ENCODE results near the gene PPM1A. TPM values are rescaled to one million over a fixed set of nuclear protein-coding genes. Genes with fewer than 3 reads are reported as not detected.

The PPM1A gene
- total and polyA plus RNA-seq, 9 of the 15 experiments (the other 6 are each of a cell fraction or from before 2014, with no cell fraction given): 5.5 to 23.9 (median 15.2) TPM

- Histone ChIP-seq H3K79me2 (ENCODE audit: control insufficient read depth, insufficient read depth, low read length) (no peaks in the 10 kb centered on the region), H3K4me3 (no peak overlapping the region), H2AFZ (ENCODE audit: low read depth, low read length) (0 out of 2 replicates have a peak overlapping the region, but pooled peaks have one; percentile 40), H3K27ac (ENCODE audit: extremely low read depth, low read depth, low read length) (no peak overlapping the region), H3K27me3 (ENCODE audit: control insufficient read depth in 2 of 2, insufficient read depth in 2 of 2, low read length in 2 of 2) (no peaks in the 10 kb centered on the region), H3K4me1 (replicated peaks in 1 of 2; ENCODE audit: control insufficient read depth in 2 of 2, insufficient read depth in 2 of 2, low read length in 2 of 2) (peaks cover 0 to 10% of the 10 kb centered on the region in 2 experiments; a peak in 3 of 5 replicates), H3K9me3 (replicated peaks; ENCODE audit: control insufficient read depth, insufficient read depth, low read depth, low read length) (no peaks in the 10 kb centered on the region), H3K9ac (ENCODE audit: insufficient read depth in 1 of 2, low read depth in 2 of 2, low read length in 2 of 2) (no peak overlapping the region), H3K9me1 (ENCODE audit: control insufficient read depth, insufficient read depth, low read length) (no peaks in the 10 kb centered on the region), H3K36me3 (ENCODE audit: control insufficient read depth, insufficient read depth, low read length) (no peaks in the 10 kb centered on the region), H3K4me2 (ENCODE audit: insufficient read depth, low read length) (no peak overlapping the region), H4K20me1 (replicated peaks; ENCODE audit: control insufficient read depth, insufficient read depth, low read length) (no peaks in the 10 kb centered on the region)
- no peak for FAIRE-seq
- no peak for DNase-seq (ENCODE audit: extremely low read depth in 1 of 4, low spot score in 3 of 4)
- ChIA-PET CTCF (ENCODE audit: low intra/inter-chr PET ratio) (no interaction called here), POLR2A (interaction anchor here (0.7 kb wide), 1 partner anchor 27 kb away, joined by 3 read pairs; no protein-coding TSS in a partner anchor)
- whole genome bisulfite sequencing (ENCODE audit: insufficient coverage, low coverage, missing lambda C conversion rate): 0% methylated on average over 1 of the region's 1 CpG
- no TSS peak for BruUV-seq (replicated peaks)
- in situ Hi-C loops (cut with MboI): no loop called here
- no peak for ATAC-seq
- intact Hi-C loops (cut with micrococcal nuclease): no loop called here
- TF ChIP-seq FOXO4 (CRISPR knock-in tag; IDR thresholded peaks at IDR 0.05): no peak
- no peak for TF ChIP-seq NFE2L1 (tag; IDR thresholded peaks at IDR 0.05; ENCODE audit: borderline replicate concordance, low read depth)
- TF ChIP-seq PHB (CRISPR knock-in tag; IDR thresholded peaks at IDR 0.05): no peak
- no peak for TF ChIP-seq SOX6 (IDR thresholded peaks at IDR 0.05)
- no peak for TF ChIP-seq ZNF668 (CRISPR knock-in tag; IDR thresholded peaks at IDR 0.05)
- no peak for TF ChIP-seq FOXK2 (conservative IDR thresholded peaks at IDR 0.05 in 1 of 2, IDR thresholded peaks at IDR 0.05 in 1 of 2; ENCODE audit: low read depth in 2 of 2)
- TF ChIP-seq E2F6 (IDR thresholded peaks at IDR 0.05; ENCODE audit: borderline replicate concordance in 1 of 2, extremely low read depth in 1 of 2, insufficient read depth in 1 of 2, insufficient read length in 1 of 2, low read depth in 1 of 2, low read length in 1 of 2, poor library complexity in 1 of 2, severe bottlenecking in 1 of 2): no peak
- no peak for TF ChIP-seq CBX1 (IDR thresholded peaks at IDR 0.05; ENCODE audit: low read depth)
Measured at GRCh38 chr14:60241091-60241490, 7.9 kb upstream of the PPM1A start.

All from K562 (cell line).